Loucy (cell line): ENCODE data around the gene VWDE.

Experiments
- H2AFZ ChIP-seq: fragments of 200-600 bp; sonication (generic); 2 replicates; pipeline ENCODE4 v1.6.0; 2016; ENCODE audit warnings: antibody characterized with exemption, mild to moderate bottlenecking, low read length, moderate library complexity
- H3F3A ChIP-seq: fragments of 200-600 bp; 2 replicates; pipeline ENCODE4 v1.6.0; 2016; ENCODE audit warnings: antibody characterized with exemption, low read depth, mild to moderate bottlenecking
- H3K27me3 ChIP-seq: fragments of 200-600 bp; sonication (generic); 2 replicates; pipeline ENCODE4 v1.6.1; 2014; ENCODE audit warnings: low read length, mild to moderate bottlenecking; ENCODE audit not compliant: insufficient read depth, poor library complexity, severe bottlenecking
- H3K36me3 ChIP-seq: fragments of 200-600 bp; sonication (generic); 2 replicates; pipeline ENCODE4 v1.6.1; 2016; ENCODE audit warnings: low read length; ENCODE audit not compliant: insufficient read depth
- H3K4me1 ChIP-seq: fragments of 200-600 bp; sonication (generic); 2 replicates; pipeline ENCODE4 v1.5.1; 2014; ENCODE audit warnings: low read length, mild to moderate bottlenecking; ENCODE audit not compliant: insufficient read depth, poor library complexity, severe bottlenecking
- H3K4me2 ChIP-seq: fragments of 200-600 bp; sonication (generic); 2 replicates; pipeline ENCODE4 v1.6.0; 2014; ENCODE audit warnings: antibody characterized with exemption, low read length, low read depth, mild to moderate bottlenecking; ENCODE audit not compliant: poor library complexity, severe bottlenecking
- H3K4me3 ChIP-seq: fragments of 200-600 bp; sonication (generic); 2 replicates; pipeline ENCODE4 v1.5.1; 2014; ENCODE audit warnings: low read length, mild to moderate bottlenecking, mixed read lengths; ENCODE audit not compliant: poor library complexity, severe bottlenecking
- H3K79me2 ChIP-seq: fragments of 200-600 bp; sonication (generic); 2 replicates; pipeline ENCODE4 v1.6.1; 2014; ENCODE audit warnings: low read length; ENCODE audit not compliant: insufficient read depth
- H3K9ac ChIP-seq: fragments of 200-600 bp; sonication (generic); 2 replicates; pipeline ENCODE4 v1.6.0; 2014; ENCODE audit warnings: mild to moderate bottlenecking, low read depth, low read length, moderate library complexity; ENCODE audit not compliant: poor library complexity, severe bottlenecking
- H3K9me2 ChIP-seq: fragments of 200-600 bp; sonication (generic); replicated peaks from 2 replicates; pipeline ENCODE4 v1.6.1; 2016; ENCODE audit warnings: low read depth, low read length, mixed read lengths
- H3K9me3 ChIP-seq: fragments of 200-600 bp; sonication (generic); 2 replicates; pipeline ENCODE4 v1.6.1; 2014; ENCODE audit warnings: mild to moderate bottlenecking, antibody characterized with exemption, low read length, low read depth; ENCODE audit not compliant: insufficient read depth
- H4K20me1 ChIP-seq: fragments of 200-600 bp; sonication (generic); 2 replicates; pipeline ENCODE4 v1.6.0; 2014; ENCODE audit warnings: antibody characterized with exemption, low read length, mild to moderate bottlenecking; ENCODE audit not compliant: insufficient read depth, poor library complexity, severe bottlenecking
- EZH2phosphoT487 ChIP-seq: fragments of 200-600 bp; IDR thresholded peaks from 2 replicates; pipeline ENCODE4 v1.6.1; 2018; ENCODE audit warnings: antibody characterized with exemption, mild to moderate bottlenecking, moderate library complexity, borderline replicate concordance
- TF ChIP-seq, protein P1 (sequence below): fragments of 200-600 bp; sonication (generic); conservative IDR thresholded peaks from 2 replicates; pipeline ENCODE4 v1.5.1; 2014; ENCODE audit warnings: mild to moderate bottlenecking, antibody characterized with exemption, low read length

Gene VWDE

GRCh38 chr7:12373580-12374263 is 29.9 kb downstream of the VWDE start:
- H3K27me3 ChIP-seq, result no peaks in the 10 kb centered on the region
- H3K9me3 ChIP-seq, result no peaks in the 10 kb centered on the region
- H3K79me2 ChIP-seq, result no peaks in the 10 kb centered on the region
- no peak overlapping the region for H3K4me3 ChIP-seq
- no peaks in the 10 kb centered on the region for H4K20me1 ChIP-seq
- TF ChIP-seq EZH2phosphoT487, result no peak
- TF ChIP-seq, protein P1, sequence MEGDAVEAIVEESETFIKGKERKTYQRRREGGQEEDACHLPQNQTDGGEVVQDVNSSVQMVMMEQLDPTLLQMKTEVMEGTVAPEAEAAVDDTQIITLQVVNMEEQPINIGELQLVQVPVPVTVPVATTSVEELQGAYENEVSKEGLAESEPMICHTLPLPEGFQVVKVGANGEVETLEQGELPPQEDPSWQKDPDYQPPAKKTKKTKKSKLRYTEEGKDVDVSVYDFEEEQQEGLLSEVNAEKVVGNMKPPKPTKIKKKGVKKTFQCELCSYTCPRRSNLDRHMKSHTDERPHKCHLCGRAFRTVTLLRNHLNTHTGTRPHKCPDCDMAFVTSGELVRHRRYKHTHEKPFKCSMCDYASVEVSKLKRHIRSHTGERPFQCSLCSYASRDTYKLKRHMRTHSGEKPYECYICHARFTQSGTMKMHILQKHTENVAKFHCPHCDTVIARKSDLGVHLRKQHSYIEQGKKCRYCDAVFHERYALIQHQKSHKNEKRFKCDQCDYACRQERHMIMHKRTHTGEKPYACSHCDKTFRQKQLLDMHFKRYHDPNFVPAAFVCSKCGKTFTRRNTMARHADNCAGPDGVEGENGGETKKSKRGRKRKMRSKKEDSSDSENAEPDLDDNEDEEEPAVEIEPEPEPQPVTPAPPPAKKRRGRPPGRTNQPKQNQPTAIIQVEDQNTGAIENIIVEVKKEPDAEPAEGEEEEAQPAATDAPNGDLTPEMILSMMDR, result no peak
- no peak overlapping the region for H2AFZ ChIP-seq
- no peaks in the 10 kb centered on the region for H3K9me2 ChIP-seq
- no peaks in the 10 kb centered on the region for H3F3A ChIP-seq
- H3K9ac ChIP-seq, result no peak overlapping the region
- H3K4me2 ChIP-seq, result no peak overlapping the region
- H3K36me3 ChIP-seq, result no peaks in the 10 kb centered on the region
- no peaks in the 10 kb centered on the region for H3K4me1 ChIP-seq

- TF ChIP-seq, protein P1, result no peak
- no peak for TF ChIP-seq EZH2phosphoT487
- Histone ChIP-seq H3K4me1 (no peaks in the 10 kb centered on the region), H3K79me2 (no peaks in the 10 kb centered on the region), H4K20me1 (no peaks in the 10 kb centered on the region), H3K4me3 (no peak overlapping the region), H3K9me3 (no peaks in the 10 kb centered on the region), H2AFZ (no peak overlapping the region), H3K9me2 (no peaks in the 10 kb centered on the region), H3K36me3 (no peaks in the 10 kb centered on the region), H3K9ac (no peak overlapping the region), H3F3A (no peaks in the 10 kb centered on the region), H3K4me2 (no peak overlapping the region), H3K27me3 (no peaks in the 10 kb centered on the region)
These were observed 33.4 kb downstream of the VWDE start for GRCh38 chr7:12370249-12370648.

DNA sequence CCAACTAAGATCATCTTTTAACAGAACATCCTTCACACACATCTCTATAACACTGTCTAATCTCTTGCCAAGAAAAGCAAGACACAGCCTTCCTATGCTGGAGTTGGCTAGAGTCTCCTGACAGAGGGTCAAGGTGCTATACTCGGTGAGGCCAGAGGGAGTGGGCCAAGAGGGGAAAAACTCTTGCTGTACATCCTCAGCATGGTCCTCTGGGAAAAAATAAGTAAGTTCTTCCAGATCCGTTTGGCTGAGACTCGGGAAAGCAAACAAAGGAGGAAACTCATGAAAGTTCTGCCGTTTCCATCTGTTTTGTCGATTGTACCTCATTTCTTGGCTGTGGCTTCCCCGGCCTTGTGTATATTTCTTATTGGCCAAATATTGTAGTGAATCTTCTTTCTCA is 33.9 kb downstream of the VWDE start:
- Histone ChIP-seq H4K20me1 (no peaks in the 10 kb centered on the region), H3K9me2 (no peaks in the 10 kb centered on the region), H2AFZ (no peak overlapping the region), H3K4me2 (no peak overlapping the region), H3K27me3 (no peaks in the 10 kb centered on the region), H3F3A (no peaks in the 10 kb centered on the region), H3K36me3 (no peaks in the 10 kb centered on the region), H3K4me1 (no peaks in the 10 kb centered on the region), H3K9ac (no peak overlapping the region), H3K4me3 (no peak overlapping the region), H3K9me3 (no peaks in the 10 kb centered on the region), H3K79me2 (no peaks in the 10 kb centered on the region)
- TF ChIP-seq, protein P1, result no peak
- no peak for TF ChIP-seq EZH2phosphoT487
